HG02852 (cell line): ENCODE data around the gene AGER.

Source experiments
- ATAC-seq: cut with Tn5 transposase; IDR thresholded peaks from one replicate; pipeline ENCODE4 v1.9.1; 2021; ENCODE audit warnings: mild to moderate bottlenecking, moderate library complexity; ENCODE audit not compliant: unreplicated experiment

The AGER gene

DNA sequence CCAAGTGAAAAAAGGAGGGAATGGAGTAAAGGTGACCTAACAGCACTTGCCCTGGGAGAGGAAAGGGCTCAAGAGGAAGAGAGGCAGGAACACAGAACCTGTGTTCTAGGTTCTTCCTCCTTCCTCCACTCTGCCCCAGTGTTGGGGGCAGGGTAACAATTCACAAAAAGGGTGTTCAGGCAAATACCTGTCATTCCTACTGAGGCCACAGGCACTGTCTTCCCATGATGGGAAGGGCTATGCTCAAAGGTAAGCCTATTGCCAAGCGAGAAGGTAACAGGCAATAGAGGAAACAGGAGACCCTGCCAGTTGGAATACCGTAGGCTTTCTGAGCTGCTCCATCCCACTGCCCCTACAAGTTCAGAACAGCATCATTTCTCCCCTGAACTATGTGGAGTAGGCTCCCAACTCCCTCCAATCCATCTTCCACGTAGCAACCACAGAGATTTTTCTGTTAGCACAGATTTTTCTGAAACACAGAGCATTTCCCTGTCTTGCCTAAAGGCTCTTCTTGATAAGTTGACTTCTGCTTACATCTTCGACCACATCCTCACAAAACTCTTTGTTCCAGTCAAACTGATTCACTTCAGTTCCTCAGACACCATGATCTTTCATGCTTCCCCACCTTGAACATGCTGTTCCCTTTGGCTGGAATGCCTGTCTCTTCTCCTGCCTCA is 10.9 kb downstream of the AGER start:
- ATAC-seq = no peak

DNA sequence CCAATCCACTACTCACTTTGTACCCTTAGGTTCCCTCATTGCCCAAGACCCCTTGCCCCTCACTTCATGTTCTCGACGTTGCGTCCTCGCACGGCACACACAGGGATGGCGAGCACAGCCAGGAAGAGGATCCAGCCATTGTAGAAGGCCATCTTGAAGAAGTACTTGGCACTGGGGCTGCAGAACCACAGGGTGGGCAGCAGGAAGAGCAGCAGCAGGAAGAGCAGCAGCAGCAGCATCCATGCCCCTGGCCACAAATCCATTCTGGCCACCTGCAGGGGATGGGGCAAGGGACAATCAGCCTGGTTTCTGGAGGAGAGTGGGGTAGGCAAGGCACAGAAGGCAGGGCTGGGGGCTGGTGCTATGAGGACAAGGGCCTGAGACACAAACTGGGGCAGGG is 12.8 kb downstream of the AGER start:
- ATAC-seq = no peak

DNA sequence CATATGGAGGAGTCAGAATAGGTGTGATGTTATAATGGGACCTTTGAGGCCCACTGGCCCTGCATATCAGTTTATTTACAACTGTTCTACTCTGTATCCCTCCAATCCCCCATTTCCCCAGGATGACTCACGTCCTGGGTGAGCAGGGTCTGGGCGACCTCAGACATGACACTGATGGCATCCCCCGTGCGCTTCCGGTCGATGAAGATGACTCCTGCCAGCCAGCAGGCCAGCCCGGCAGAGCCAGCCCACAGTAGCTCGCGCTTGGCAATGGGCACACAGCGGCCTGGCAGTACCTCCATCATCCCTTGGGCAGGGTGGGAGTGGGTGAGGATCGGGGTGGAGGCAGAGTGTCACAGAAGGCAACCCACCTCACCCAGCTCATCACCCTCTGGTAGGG is 13.8 kb downstream of the AGER start:
- no peak for ATAC-seq

DNA sequence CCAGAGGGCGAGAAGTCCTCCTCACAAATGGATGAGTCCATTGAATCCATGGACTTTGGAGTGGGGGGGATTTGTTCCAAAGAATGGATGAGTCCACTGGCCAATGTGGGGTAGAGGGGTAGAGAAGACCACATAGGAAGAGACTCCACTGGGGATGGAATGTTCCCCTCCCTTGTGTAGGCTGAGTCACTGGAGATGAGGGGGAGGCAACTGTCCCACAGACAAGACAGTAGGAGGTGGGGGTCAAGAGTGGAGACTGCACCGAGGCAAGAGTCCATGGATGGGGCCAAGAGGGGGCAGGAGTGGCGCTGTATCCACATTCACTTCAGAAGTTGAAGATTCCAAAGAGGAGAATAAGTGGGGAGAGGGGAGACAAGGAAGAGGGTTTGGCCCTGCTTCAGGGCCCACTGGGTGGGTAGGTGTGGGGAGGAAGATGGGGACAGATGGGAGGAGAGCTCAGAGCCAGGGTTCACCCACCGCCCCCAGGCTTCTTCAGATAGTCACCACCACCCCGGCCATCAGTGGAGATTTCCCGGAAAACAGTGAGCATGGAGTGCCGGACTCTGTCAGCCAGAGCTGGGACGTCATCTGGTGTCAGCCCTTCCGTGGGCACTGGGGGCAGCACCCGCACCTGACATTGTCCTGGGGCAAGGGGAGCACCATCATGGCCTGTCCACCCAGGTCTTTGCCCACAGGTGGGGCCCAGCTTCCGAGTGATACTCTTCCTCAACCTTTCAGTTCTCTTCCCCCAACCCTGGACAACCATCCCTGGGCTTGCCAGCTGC is 15.1 kb downstream of the AGER start:
- ATAC-seq = no peak

DNA sequence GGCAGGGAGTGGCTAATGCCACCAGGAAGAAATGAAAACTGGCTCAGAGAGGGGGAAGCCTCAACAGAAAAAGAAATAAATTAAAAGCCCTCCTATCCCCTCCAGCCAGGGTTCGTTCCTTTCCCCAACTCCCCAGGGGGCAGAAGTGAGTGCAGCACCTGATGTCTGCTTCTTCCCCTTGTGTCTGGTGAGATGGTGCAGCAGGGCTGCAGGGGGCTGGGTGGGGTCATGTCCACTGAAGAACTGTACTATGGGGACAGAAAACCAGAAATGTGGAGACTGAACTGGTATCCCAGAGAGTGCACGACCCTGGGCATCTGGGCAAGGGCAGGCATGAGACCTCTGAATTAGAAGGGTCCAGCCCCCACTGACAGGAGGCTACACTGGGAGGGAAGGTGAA is 15.7 kb downstream of the AGER start:
- no peak for ATAC-seq

DNA sequence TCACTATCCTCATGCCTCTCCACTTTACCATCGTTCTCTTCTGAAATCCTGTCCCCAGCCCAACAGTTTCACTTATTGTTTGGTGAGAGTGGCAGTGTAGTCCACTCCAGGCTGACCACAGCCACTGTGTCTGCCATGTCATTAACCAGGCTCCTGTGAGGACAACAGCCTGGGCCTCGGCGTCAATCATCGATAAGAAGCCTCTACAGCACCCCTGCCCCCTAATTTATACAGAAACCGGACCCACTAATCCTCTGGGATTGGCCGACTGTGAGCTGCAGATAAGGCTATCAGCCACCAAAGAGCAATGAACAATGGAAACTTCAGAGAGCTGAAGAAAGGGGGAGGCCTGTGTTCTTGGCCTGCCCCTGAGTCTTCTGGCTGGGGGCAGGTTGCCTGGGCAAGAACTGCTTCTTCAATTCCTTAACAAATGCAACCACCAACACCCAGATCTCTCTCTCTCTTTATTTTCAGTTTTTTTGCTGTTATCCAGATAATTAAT is 16.2 kb downstream of the AGER start:
- ATAC-seq = no peak

DNA sequence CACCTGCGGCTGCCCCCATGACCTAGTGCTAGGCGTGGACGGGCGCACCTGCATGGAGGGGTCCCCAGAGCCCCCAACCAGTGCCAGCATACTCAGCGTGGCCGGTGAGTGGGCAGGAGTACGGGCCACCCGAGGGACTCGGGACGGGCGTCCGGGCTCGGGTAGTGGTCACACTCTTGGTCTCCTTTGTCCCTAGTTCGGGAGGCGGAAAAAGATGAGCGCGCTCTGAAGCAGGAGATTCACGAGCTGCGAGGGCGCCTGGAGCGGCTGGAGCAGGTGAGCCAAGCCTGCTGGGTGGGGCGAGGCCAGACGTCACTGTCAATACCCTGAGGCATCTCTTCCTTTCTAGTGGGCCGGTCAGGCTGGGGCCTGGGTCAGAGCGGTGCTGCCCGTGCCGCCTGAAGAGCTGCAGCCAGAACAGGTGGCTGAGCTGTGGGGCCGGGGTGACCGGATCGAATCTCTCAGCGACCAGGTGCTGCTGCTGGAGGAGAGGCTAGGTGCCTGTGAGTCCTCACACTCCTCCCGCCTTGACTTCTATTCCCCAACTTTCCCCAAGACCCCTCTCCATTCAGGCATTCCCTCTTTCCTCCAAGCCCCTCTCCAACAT is 16.8 kb downstream of the AGER start:
- no peak for ATAC-seq

DNA sequence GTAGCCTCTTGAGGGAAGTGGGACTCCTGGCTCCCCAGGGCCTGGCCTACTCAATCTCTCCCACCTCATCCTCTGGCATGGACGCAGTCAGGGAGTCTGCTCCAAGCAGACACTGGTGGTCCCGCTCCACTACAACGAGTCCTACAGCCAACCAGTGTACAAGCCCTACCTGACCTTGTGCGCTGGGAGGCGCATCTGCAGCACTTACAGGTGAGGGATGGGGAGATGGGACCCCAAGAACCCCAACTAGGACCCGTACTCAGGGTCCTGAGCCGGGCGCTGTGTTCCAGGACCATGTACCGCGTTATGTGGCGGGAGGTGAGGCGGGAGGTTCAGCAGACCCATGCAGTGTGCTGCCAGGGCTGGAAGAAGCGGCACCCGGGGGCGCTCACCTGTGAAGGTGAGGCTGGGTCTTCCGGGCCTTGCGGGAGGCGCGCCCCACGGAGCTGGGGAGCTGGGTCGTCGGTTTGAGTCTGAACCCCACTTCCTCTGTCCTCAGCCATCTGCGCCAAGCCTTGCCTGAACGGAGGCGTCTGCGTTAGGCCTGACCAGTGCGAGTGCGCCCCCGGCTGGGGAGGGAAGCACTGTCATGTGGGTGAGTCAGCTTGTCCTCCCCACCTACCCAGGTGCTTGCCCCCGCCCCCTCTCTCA is 17.5 kb downstream of the AGER start:
- no peak for ATAC-seq

DNA sequence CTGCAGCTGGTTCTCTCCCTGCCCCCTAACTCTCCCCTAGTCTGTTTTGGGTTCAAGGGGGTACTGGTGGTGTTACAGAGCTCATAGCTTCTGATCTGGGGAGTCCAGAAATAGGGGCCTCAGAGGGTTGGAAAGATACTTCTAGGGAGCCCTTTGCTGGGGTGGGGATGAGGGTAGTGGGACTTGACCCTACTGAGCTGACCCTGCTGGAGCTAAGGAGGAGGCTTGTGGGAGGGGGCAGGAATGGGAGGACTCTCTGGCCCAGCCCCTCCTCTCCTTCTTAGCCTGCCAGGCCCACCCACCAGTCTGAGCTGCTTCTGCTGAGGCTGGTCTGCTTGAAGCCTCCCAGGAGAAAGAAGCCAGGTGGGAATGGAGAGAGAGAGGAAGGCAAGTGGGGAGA is 19.8 kb downstream of the AGER start, which contains the start of gene EGFL8:
EGFL8 (plus strand) TSS at position 301 of the 400 bp plus-strand sequence. CDS start 1,571 bp downstream, outside the sequence.
- no peak for ATAC-seq

DNA sequence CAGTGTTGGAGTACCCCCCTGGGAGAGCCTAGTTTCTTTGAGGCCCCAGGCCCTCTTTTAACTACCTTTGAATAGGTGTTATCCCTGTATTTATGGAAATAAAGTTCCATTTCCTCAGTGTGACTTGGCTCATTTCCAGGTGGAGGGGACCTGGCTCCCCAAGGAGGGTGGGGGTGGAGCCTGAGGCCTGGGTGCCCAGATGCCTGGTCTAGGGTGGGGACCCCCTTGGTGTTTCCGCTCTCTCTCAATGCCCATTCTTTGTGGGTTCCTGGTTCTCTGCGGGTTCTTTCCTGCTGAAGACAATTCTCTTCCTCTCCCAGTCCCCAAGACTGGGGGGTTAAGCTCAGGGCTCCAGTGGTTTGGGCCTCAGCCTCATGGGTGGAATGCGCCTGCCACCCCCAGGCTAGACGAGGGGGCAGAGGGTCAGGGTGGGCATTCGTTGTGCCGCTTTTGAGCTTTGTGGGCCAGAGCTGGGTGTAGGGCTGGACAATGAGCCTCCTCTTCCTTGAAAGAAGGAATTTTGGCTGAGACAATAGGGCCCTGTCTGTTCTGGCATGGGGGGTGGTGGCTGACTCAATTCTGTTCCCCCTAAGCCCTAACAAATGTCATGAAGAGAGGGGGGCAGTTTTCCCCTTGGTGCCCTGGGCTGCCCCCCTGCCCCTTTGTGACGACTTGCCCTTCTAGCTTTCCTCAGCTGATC is 20.3 kb downstream of the AGER start:
- ATAC-seq = no peak

DNA sequence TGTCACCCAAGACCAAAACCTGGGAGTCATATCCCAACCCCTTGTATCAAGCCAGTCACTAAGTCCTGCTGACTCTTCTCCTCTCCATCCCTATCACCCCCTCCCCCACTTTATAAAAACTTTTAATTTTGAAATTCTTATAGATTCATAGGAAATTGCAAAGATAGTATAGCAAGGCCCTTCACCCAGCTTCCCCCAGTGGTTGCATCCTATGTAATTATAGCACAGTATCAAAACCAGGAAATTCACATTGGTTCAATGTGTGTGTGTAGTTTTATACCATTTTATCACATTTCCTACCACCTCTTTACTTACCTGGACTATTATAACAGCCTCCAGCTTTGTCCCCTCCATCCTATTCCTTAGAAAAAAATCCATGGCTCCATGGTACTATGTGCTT is 26.0 kb downstream of the AGER start:
- ATAC-seq = no peak

DNA sequence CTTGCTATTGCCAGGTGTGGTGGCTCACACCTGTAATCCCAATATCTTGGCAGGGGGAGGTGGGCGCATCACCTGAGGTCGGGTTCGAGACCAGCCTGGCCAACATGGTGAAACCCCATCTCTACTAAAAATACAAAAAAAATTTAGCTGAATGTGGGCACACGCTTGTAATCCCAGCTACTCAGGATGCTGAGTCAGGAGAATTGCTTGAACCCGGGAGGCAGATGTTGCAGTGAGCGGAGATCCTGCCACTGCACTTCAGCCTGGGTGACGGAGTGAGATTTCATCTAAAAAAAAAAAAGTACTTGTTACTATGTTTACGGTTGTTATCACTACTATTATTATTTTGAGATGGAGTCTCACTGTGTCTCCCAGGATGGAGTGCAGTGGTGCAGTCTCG is 27.2 kb downstream of the AGER start:
- no peak for ATAC-seq

DNA sequence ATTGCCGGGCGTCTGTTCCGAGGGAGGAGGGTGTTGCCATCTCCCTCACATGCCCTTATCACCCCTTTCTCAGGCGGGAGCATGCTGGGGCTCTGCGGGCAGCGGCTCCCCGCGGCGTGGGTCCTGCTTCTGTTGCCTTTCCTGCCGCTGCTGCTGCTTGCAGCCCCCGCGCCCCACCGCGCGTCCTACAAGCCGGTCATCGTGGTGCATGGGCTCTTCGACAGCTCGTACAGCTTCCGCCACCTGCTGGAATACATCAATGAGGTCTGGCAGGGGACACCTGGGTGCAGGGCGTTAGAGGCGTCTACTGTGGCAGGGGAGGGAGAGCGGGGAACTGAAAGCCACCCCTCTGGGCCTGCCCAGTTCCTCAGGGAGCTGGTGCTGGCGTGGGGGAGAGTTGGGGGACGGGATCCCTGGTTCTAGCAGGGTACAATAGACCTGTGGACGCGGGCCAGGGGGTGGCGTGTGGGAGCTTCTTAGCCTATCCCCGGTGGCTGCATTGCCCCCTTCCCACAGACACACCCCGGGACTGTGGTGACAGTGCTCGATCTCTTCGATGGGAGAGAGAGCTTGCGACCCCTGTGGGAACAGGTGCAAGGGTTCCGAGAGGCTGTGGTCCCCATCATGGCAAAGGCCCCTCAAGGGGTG is 29.4 kb downstream of the AGER start:
- no peak for ATAC-seq

DNA sequence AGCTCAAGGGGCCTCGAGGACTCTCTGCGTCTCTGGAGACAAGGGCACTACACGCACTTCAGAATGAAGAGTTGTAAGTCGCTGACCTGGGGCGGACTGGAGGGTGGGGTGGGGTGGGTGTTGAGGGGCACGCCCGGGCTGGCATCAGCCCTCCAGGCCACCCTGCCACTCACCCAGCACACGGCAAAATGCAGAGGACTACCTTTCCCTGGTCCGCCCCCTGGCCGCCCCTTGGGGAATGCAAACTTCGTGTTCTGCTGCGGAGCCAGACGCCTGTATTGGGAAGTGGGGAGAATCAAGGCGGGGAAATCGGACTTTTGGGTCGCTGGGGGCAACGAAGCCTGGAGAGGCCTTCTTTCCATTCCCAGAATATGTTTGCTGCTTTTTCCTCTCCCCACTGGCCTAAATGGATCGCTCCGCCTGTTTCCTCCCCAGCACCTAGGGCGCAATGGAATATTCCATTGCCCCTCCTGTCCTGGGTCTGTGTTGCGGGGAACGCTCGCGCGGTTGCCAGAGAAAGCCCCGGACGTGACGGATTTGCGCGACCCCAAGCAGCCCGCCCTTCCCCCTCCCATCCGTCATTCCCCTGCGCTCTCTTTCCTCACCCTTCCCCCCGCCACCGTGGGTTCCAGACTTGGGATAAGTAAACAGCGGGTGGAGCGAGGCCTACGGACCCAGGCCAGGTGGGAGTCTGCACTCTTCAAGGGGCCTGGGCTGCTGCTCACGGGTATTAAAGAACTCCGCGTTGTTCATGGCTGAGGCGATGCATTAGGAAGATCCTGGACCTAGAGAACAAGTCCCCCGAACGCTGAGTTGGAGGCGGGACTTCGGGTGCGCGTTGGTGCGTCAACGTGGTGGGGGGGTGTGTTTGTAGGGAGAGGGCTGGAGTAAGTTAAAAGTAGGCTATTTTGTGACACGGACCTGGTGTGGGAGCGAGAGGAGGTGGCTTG is 30.2 kb downstream of the AGER start, which contains the start of gene PPT2:
PPT2 (plus strand) TSS at position 578 of the 950 bp plus-strand sequence. CDS start 454 bp downstream, outside the sequence.
- no peak for ATAC-seq

DNA sequence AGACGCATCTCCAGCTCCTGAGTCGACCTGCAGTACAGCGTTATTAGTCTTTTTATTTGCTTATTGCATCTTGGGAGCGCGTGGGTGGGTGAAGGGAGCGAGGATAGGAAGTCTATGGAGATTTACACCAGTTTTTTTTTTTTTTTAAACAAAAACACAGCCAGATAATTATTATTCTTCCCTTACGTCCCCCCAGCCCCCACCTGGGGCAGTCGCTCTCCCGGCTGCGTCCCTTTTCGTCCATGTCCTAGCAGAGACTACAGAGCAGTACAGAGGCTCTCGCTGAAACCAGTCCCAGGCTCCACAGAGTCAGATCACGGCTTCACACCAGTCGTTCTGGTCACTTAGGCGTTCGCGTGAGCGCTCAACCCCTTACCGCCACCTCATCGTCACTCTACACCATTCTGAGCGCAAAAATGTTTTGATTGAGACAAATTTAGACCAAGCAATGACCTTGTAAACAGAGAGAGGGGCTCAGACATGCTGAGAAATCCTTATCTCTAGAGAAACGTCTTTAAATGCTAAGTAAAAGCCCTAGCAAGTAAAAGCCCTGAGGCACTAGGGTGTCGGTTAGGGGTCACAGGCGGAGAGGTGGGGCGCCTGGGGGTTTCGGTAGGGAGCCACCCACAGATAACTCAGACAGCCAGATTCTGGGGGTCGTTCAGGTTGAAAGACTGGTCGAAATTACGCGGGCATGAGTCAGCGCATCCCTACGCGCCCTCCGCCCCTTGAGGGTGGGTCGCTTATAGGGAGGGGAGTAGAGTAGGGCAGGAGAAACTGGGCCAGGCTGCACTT is 31.1 kb downstream of the AGER start:
- ATAC-seq = no peak

DNA sequence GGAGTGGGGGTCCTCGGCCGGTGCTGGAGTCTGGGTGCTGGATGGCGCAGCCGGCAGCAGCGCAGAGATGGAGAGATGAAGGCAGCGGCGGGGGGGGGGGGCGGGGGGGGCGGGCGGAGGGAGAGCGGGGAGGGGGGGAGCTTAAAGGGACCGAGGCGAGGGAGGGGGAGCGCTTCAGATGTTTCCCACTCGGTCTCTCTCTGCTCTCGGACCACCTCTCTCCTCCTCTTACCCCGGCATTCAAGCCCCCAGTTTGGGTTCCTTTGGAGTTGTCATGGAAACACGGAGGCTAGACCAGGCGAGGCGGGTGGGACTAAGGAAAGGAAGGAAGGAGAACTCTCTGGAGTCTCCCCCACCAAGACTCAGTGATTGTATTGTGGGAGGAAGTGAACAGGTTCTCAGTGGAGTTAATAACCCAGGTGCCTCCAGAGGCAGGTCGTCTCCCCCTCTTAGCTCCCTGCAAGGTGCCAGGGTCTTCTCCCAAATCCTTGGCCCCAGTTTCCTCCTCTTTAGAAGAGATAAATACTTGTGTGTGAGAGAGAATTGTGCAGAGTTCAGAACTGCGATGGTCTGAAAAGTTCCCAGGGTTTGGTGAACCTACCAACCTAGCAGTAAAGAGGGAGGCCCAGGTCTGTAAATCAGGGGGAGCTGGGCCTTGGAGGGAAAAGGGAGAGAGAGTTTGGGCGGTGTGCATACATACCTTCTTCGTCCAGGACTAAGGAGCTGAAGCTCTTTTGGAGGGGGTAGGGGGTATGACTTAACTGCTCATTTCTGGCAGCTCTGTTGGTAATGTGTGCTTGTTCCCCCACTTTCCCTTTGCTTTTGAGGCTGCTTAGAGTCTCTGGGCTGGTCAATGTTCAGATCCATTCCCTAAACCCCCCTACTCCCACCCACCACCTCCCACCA is 31.9 kb downstream of the AGER start, which contains the start of gene PRRT1:
PRRT1 (minus strand) TSS at position 77 of the 906 bp plus-strand sequence. CDS start 112 bp downstream, outside the sequence.
- ATAC-seq = no peak
